NCI-H146 treated with DMSO at 0.1 percent for 48 hours (cell line): Measurements from ENCODE around the gene DLG1.
"Not testable (repeated sequence)": the region's sequence is repeated elsewhere in the genome, so short reads cannot be mapped to it uniquely, and the experiment has no call there.

Experiments used
- DNase-seq: peaks from one replicate; lab custom pipeline; 2025; ENCODE audit not compliant: unreplicated experiment; lab: John Stamatoyannopoulos, UW

Gene DLG1

GRCh38 chr3:197292083-197292646 is 6.2 kb downstream of the DLG1 start:
- DNase-seq = no peak

DNA sequence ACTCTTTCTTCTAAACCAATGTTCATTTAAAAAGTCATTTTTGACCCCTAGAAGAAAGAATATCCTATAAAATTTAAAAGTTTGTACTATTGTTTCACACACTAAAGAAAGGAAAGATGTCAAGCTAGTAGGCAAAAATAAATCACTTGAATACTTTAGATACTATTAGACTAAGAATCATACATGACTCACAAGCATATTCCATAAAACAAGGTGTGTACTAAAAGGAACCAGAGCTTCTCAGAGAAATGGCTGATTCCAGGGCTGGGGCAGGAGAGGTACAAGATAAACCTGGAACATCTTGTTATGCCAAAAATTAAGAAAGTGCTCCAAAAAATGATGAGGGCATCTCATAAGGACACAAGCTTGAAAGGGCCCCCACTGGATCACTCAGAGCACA is 8.7 kb downstream of the DLG1 start:
- DNase-seq = no peak

DNA sequence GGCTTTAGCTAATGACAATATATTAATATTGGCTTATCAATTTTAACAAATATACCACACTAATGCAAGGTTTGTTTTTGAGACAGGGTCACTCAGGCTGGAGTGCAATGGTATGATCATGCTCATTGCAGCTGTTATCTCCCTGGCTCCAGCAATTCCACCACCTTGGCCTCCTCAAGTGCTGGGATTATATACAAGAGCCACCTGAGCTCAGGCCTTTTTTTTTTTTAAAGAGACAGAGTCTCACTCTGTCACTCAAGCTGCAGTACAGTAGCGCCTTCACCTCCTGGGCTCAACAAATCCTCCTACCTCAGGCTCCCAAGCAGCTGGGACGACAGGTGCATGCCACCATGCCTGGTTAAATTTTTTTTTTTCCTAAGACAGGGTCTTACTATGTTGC is 11.7 kb downstream of the DLG1 start:
- no peak for DNase-seq

- no peak for DNase-seq
Observed at GRCh38 chr3:197285557-197285956, 12.9 kb downstream of the DLG1 start.

DNA sequence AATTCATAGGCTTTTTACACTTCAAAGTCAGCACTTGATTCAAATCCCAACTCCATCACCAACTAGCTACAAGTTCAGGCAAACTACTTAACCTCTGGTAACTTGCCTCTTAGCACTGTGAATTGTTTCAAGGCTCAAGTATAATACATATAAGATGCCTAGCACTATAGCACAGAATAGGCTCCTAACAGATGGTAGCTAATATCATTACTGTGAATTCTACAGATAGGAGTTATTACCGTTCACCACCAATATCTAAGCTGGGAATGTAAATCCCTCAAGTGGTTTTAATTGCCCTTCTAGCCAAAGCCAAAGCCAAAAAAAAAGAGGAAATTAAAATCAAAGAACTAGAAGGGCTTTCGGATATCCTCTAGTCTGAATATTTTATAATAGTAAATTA is 15.4 kb downstream of the DLG1 start:
- no peak for DNase-seq

GRCh38 chr3:197281849-197282248 is 16.6 kb downstream of the DLG1 start:
- no peak for DNase-seq

- DNase-seq = no peak
Observed at GRCh38 chr3:197280156-197280555, 18.3 kb downstream of the DLG1 start.

DNA sequence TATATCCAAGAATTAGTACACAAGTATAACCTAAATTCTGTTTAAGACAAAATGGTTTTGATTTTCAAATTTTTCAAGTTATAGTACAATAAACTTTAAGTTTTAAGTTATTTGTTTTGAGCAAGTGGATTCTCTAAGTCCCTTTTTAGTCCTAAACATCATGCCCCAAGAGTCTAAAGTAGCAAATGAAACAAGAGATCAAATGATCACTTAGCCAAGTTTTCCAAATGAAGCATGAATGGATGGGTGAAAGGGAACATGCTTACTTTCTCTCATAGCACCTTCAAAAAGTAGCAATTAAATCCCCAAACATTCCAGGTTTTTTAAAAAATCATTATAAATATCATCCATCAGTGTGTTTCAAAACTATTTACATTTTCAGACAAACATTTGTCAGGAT is 19.5 kb downstream of the DLG1 start:
- DNase-seq = no peak

DNA sequence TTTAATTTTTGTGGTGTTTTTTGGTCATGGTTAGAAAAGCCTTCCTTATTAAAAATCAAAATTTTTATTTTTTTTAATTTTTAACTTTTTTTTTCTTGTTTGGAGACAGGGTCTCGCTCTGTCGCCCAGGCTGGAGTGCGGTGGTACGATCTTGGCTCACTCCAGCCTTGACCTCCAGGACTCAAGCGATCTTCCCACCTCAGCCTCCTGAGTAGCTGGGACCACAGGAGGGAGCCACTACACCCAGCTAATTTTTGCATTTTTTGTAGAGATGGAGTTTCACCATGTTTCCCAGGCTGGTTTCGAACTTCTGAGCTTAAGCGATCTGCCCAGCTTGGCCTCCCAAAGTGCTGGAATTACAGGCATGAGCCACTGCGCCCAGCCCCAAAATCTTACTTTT is 21.6 kb downstream of the DLG1 start:
- not testable (repeated sequence) for DNase-seq

DNA sequence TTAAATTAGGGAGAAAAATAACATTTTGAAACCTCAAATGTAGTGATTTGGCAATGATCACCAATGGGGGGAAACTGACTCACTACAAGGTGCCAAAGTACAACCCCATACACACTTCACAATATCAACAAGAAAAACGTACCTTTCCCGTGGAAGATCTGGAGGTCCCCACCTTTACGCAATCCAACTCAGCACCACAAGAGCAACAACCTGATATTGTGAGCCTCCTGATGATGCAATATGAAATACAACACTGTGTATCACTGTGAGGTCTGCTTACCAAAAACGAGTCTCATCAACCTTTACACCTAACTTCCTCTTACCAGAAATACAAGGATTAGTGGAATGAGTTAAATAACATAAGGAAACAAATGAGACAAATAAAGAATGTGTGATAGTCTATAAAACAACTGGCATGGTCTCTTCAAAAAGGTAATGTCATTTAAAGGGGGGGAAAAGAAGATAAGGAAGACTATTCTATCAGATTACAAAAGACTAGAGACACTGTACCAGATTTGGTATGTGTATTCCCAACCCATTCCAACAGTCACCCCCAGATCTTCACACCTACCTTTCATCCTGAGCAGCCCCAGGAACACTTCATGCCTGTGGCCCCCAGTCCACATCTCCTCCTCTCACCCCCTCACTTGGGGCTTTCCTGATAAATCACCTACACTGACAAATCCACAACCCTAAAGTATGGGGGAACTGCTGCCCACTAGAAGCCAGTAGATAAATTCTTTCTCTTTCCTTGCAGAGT is 27.7 kb downstream of the DLG1 start:
- DNase-seq = no peak

GRCh38 chr3:197269024-197269423 is 29.4 kb downstream of the DLG1 start:
- DNase-seq = no peak

- DNase-seq = no peak
Observed at GRCh38 chr3:197268294-197268693, 30.1 kb downstream of the DLG1 start.

DNA sequence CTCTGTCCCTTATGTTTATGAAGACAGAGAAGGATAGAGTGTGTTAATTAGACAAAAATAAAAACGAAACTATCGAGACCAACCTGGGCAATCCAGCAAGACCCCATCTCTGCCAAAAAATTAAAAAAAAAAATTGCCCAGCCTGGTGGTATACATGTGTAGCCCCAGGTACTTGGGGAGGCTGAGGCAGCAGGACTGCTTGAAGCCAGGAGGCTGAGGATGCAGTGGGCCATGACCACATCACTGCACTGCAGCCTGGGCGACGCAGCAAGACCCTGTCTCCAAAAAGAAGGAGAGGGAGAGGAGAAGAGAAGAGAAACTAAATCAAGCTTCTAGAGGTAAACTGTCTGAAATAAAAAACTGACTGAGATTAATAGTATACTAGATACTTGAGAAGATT is 32.1 kb downstream of the DLG1 start:
- DNase-seq = no peak

DNA sequence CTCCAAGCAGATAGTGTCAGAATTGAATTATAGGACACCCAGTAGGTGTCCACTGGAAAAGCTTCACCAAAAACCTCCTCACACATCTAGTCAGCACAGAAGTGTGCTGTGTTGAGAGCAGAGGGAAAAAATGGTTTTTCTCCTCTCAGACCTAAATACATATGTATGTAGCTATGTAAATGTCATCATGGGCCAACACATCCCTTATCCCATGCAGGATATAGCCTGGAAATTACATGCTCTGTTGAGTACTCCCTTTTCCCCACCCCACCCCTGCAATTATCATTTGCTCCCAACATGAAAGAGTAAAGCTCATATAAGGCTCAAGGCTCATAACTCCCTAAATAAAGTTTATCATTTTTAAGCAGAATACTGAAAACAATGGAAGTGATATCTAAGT is 35.7 kb downstream of the DLG1 start:
- DNase-seq = no peak

DNA sequence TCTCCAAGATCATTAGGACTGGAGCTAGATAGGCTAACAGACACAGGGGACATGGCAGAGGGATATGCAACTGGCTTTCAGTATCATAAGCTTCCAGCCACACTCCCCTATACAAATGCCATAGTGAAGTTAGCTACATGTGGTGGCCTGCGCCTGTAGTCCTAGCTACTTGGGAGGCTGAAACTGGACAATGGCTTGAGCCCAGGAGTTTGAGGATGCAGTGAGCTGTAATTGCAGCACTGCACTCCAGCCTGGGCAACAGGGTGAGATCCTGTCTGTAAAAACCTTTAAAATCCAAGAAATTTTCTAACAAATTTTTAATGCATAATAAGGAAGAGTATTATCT is 37.3 kb downstream of the DLG1 start:
- DNase-seq = no peak

GRCh38 chr3:197260491-197261163 is 37.8 kb downstream of the DLG1 start:
- DNase-seq = no peak

DNA sequence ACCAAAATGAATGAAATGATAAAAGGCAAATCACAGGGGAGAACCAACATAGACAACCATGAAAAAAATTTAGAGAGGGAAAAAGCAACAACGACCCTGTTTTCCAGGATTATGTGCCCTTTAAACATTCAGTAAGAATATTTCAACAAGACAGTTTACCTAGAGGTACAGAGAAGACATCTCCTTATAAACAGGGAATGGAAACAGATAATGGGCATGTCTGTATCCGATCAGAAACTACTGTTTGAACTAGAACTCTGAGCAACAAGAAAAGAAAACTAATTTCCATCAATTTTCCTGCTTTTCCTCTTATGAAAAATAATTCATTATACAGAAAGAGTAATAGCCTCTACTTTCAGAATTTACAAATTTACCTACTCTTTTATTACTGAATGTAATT is 39.3 kb downstream of the DLG1 start:
- DNase-seq = no peak

GRCh38 chr3:197258168-197258755 is 40.1 kb downstream of the DLG1 start:
- no peak for DNase-seq

- DNase-seq = no peak
Observed at GRCh38 chr3:197257711-197258110, 40.7 kb downstream of the DLG1 start.

DNA sequence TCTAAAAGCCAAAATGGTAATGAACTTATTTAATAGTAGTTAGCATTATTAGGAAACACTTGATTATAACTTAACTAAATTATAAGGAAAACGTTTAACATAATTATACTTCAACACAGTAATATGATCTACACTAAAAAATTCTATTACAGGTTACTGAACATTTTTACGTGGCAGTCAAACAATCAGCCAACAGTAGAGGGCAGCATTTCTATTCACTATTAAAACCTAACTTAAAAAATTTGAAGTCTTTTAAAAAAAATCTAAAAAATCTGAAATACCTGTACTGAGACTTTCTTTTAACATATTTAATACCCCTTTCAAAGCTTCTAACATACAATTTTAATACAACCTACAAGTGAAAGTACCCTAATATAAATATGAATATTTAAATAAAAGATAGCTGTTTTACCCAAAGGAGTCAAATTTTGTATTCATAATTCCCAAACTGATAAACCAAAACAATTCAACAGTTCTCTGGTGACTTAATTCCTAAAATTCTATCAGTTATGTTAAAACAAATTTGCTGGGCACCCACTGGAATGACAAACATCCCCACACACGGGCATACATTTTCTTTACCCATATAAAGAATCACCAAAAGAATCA is 41.5 kb downstream of the DLG1 start:
- DNase-seq = peak; percentile 53

GRCh38 chr3:197256104-197256503 is 42.3 kb downstream of the DLG1 start:
- no peak for DNase-seq
